ENCODE data around the gene FAM24B. TPM values are rescaled to one million over a fixed set of nuclear protein-coding genes. Genes with fewer than 3 reads are reported as not detected.

Gene FAM24B
- total and polyA plus RNA-seq, 2 donors (not counting 3 experiments of a cell fraction or from before 2014, with no cell fraction given): 9.3 to 10.6 TPM

- Histone ChIP-seq H3K27ac (ENCODE audit: insufficient read depth, low read depth, low read length) (no peak overlapping the region), H3K4me2 (ENCODE audit: insufficient read depth, low read length) (no peak overlapping the region), H3K4me3 (replicated peaks in 1 of 3; ENCODE audit: insufficient read depth in 1 of 3, low read depth in 1 of 3, low read length in 3 of 3) (no peak overlapping the region), H3K9ac (replicated peaks; ENCODE audit: extremely low read depth, insufficient read depth, low read length) (no peak overlapping the region), H3K9me3 (replicated peaks; ENCODE audit: control insufficient read depth, insufficient read depth, low read length) (no peaks in the 10 kb centered on the region), H3K27me3 (ENCODE audit: control insufficient read depth in 2 of 2, insufficient read depth in 2 of 2, low read length in 2 of 2) (no peaks in the 10 kb centered on the region), H4K20me1 (replicated peaks; ENCODE audit: control insufficient read depth, extremely low read depth, insufficient read depth, low read length) (no peaks in the 10 kb centered on the region), H3K4me1 (ENCODE audit: control insufficient read depth, extremely low read depth, insufficient read depth, low read length) (no peaks in the 10 kb centered on the region), H2AFZ (ENCODE audit: low read depth, low read length) (no peak overlapping the region), H3K9me1 (replicated peaks; ENCODE audit: control insufficient read depth, extremely low read depth, insufficient read depth, low read length) (no peaks in the 10 kb centered on the region), H3K36me3 (ENCODE audit: control insufficient read depth in 2 of 2, extremely low read depth in 1 of 2, insufficient read depth in 2 of 2, low read length in 2 of 2) (no peaks in the 10 kb centered on the region), H3K79me2 (ENCODE audit: control insufficient read depth, insufficient read depth, low read length) (peaks cover 6% of the 10 kb centered on the region)
- DNase-seq (ENCODE audit: low read depth, low spot score) (no peak), FAIRE-seq (no peak)
- no TSS peak for BruUV-seq (replicated peaks)
- dilution Hi-C loops (cut with MboI; ENCODE audit: extremely low pct_ligation_motif_present, low sequenced_read_pairs): no loop called here
- TF ChIP-seq FOS (IDR thresholded peaks at IDR 0.05; ENCODE audit: borderline replicate concordance, insufficient read depth, low read length): no peak
- TF ChIP-seq CTCF (IDR thresholded peaks at IDR 0.05; ENCODE audit: extremely low read depth in 1 of 2, insufficient read depth in 1 of 2, low read depth in 1 of 2, low read length in 2 of 2): no peak
- TF ChIP-seq JUN (IDR thresholded peaks at IDR 0.05; ENCODE audit: borderline replicate concordance, insufficient read depth, insufficient read length, low read depth): no peak
- TF ChIP-seq, protein P1, sequence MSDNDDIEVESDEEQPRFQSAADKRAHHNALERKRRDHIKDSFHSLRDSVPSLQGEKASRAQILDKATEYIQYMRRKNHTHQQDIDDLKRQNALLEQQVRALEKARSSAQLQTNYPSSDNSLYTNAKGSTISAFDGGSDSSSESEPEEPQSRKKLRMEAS (IDR thresholded peaks at IDR 0.05; ENCODE audit: insufficient read depth, insufficient read length): no peak
- no peak for TF ChIP-seq POLR2AphosphoS5 (IDR thresholded peaks at IDR 0.05; ENCODE audit: insufficient read depth, low read depth, low read length)
- TF ChIP-seq EZH2 (IDR thresholded peaks at IDR 0.05; ENCODE audit: borderline replicate concordance, low read depth, low read length, severe bottlenecking): no peak
- ChIA-PET CTCF (interaction anchor here (1.2 to 1.4 kb wide), 2 partner anchors 8 to 10 kb away, joined by 3 to 4 read pairs; no protein-coding TSS in a partner anchor), POLR2A (no interaction called here)
- intact Hi-C loops (cut with micrococcal nuclease): no loop called here
These were observed 35.2 kb downstream of the FAM24B start for GRCh38 chr10:122844146-122844545.
